OCI-LY3 (cell line): ENCODE results near the gene GNAO1.

Source experiments
- H2AFZ ChIP-seq: fragments of 200-600, 300-600 bp; shearing (Covaris generic); 2 replicates; pipeline ENCODE4 v1.6.0; 2014; ENCODE audit warnings: antibody characterized with exemption, low read depth, low read length
- H3K27ac ChIP-seq: fragments of 200-600, 300-600 bp; sonication (generic); 2 replicates; pipeline ENCODE4 v1.5.1; 2014; ENCODE audit warnings: mild to moderate bottlenecking, low read length, moderate library complexity, mixed read lengths
- H3K27me3 ChIP-seq: fragments of 200-600, 300-600 bp; sonication (generic); 2 replicates; pipeline ENCODE4 v1.6.1; 2014; ENCODE audit warnings: low read depth, low read length, mixed read lengths
- H3K36me3 ChIP-seq: fragments of 200-600, 300-600 bp; sonication (generic); replicated peaks from 2 replicates; pipeline ENCODE3; 2014; ENCODE audit warnings: low read depth, low read length, mixed read lengths
- H3K4me1 ChIP-seq: fragments of 300-600, 200-600 bp; sonication (generic); 2 replicates; pipeline ENCODE4 v1.6.1; 2014; ENCODE audit warnings: low read length, mixed read lengths
- H3K4me2 ChIP-seq: fragments of 200-600, 300-600 bp; sonication (generic); 2 replicates; pipeline ENCODE4 v1.6.1; 2014; ENCODE audit warnings: low read length, mixed read lengths
- H3K4me3 ChIP-seq: fragments of 300-600, 200-600 bp; sonication (generic); 2 replicates; pipeline ENCODE4 v1.5.1; 2014; ENCODE audit warnings: antibody characterized with exemption, mild to moderate bottlenecking, low read length, moderate library complexity
- H3K79me2 ChIP-seq: fragments of 300-600, 200-600 bp; shearing (Covaris generic); 2 replicates; pipeline ENCODE4 v1.6.1; 2014; ENCODE audit warnings: mild to moderate bottlenecking, low read length, mixed read lengths
- H3K9ac ChIP-seq: fragments of 300-600, 200-600 bp; shearing (Covaris generic); 2 replicates; pipeline ENCODE4 v1.6.0; 2014; ENCODE audit warnings: mild to moderate bottlenecking, low read length, moderate library complexity
- H3K9me3 ChIP-seq: fragments of 200-600, 300-600 bp; shearing (Covaris generic); 2 replicates; pipeline ENCODE4 v1.6.1; 2014; ENCODE audit warnings: low read length, mixed read lengths; ENCODE audit not compliant: insufficient read depth
- H4K20me1 ChIP-seq: fragments of 200-600, 300-600 bp; sonication (generic); 2 replicates; pipeline ENCODE4 v1.6.1; 2016; ENCODE audit warnings: low read length, mixed read lengths; ENCODE audit not compliant: insufficient read depth
- CTCF ChIP-seq: fragments of 200-600, 300-600 bp; sonication (generic); IDR thresholded peaks from 2 replicates; pipeline ENCODE4 v1.5.1; 2014; ENCODE audit warnings: antibody characterized with exemption, low read length, low read depth
- EZH2phosphoT487 ChIP-seq: fragments of 200-600 bp; shearing (Covaris generic); IDR thresholded peaks from 2 replicates; pipeline ENCODE4 v1.6.1; 2018; ENCODE audit warnings: antibody characterized with exemption, mixed run types, low read depth

GNAO1 gene

GRCh38 chr16:56279132-56279531 lies 87.8 kb downstream of the GNAO1 start:
- peaks cover 7% of the 10 kb centered on the region; the same call in 1 of the 2 replicates for H3K27me3 ChIP-seq
- H3K4me3 ChIP-seq, result no peak overlapping the region
- H3K4me1 ChIP-seq, result peaks cover 15% of the 10 kb centered on the region
- H3K4me2 ChIP-seq, result no peak overlapping the region
- H3K9ac ChIP-seq, result no peak overlapping the region
- H3K36me3 ChIP-seq, result no peaks in the 10 kb centered on the region
- no peaks in the 10 kb centered on the region for H3K79me2 ChIP-seq
- no peak overlapping the region for H3K27ac ChIP-seq
- no peaks in the 10 kb centered on the region for H3K9me3 ChIP-seq
- no peaks in the 10 kb centered on the region for H4K20me1 ChIP-seq
- no peak overlapping the region for H2AFZ ChIP-seq
- TF ChIP-seq EZH2phosphoT487 (no peak), CTCF (no peak)

- Histone ChIP-seq H3K4me1 (peaks cover 15% of the 10 kb centered on the region), H2AFZ (no peak overlapping the region), H3K4me3 (no peak overlapping the region), H3K27ac (no peak overlapping the region), H3K9me3 (no peaks in the 10 kb centered on the region), H3K9ac (no peak overlapping the region), H3K4me2 (no peak overlapping the region), H3K36me3 (no peaks in the 10 kb centered on the region), H3K27me3 (no peaks in the 10 kb centered on the region), H3K79me2 (no peaks in the 10 kb centered on the region), H4K20me1 (no peaks in the 10 kb centered on the region)
- TF ChIP-seq CTCF (no peak), EZH2phosphoT487 (no peak)
Measured at GRCh38 chr16:56279914-56280313, 88.6 kb downstream of the GNAO1 start.

GRCh38 chr16:56281249-56281805 lies 90.0 kb downstream of the GNAO1 start:
- Histone ChIP-seq H3K9ac (no peak overlapping the region), H3K4me3 (no peak overlapping the region), H2AFZ (no peak overlapping the region), H3K4me1 (peaks cover 18% of the 10 kb centered on the region), H3K4me2 (no peak overlapping the region), H3K79me2 (no peaks in the 10 kb centered on the region), H3K27me3 (no peaks in the 10 kb centered on the region), H4K20me1 (no peaks in the 10 kb centered on the region), H3K36me3 (no peaks in the 10 kb centered on the region), H3K27ac (no peak overlapping the region), H3K9me3 (no peaks in the 10 kb centered on the region)
- TF ChIP-seq CTCF (peak; percentile 45), EZH2phosphoT487 (no peak)

- TF ChIP-seq EZH2phosphoT487 (no peak), CTCF (no peak)
- Histone ChIP-seq H3K4me2 (peak overlapping the region; percentile 34), H3K9ac (no peak overlapping the region), H4K20me1 (no peaks in the 10 kb centered on the region), H3K27me3 (no peaks in the 10 kb centered on the region), H3K27ac (no peak overlapping the region), H2AFZ (0 out of 2 replicates have a peak overlapping the region, but pooled peaks have one; percentile 47), H3K79me2 (no peaks in the 10 kb centered on the region), H3K9me3 (no peaks in the 10 kb centered on the region), H3K4me1 (peaks cover 20% of the 10 kb centered on the region), H3K4me3 (no peak overlapping the region), H3K36me3 (no peaks in the 10 kb centered on the region)
Measured at GRCh38 chr16:56282451-56282850, 91.2 kb downstream of the GNAO1 start.
